Vagina (tissue), 2 donors: ENCODE measurements around the gene FOXA3.

Source experiments
- CTCF ChIP-seq, 3 experiments: fragments of 450-650 bp in 2 of 3; fragments of 200-600 bp in 1 of 3; sonication (generic) in 1 of 3; IDR thresholded peaks; one replicate each; pipeline ENCODE4 v1.5.1; 2017 to 2019; ENCODE audit warnings: antibody characterized with exemption in 3 of 3, mild to moderate bottlenecking in 2 of 3, moderate library complexity in 2 of 3
- POLR2A ChIP-seq, 2 donors: fragments of 450-650 bp; IDR thresholded peaks; one replicate each; pipeline ENCODE4 v1.6.1; 2017; ENCODE audit warnings: antibody characterized with exemption in 2 of 2, mild to moderate bottlenecking in 2 of 2, moderate library complexity in 2 of 2

GRCh38 chr19:45884682-45885555 lies 20.8 kb downstream of the FOXA3 start:
- TF ChIP-seq POLR2A (IDR thresholded peaks at IDR 0.05) (no peak), CTCF (IDR thresholded peaks at IDR 0.05) (no peak)
